Calu3 (cell line): Measurements from ENCODE around the gene RNF31. TPM values are rescaled to one million over a fixed set of nuclear protein-coding genes. Genes with fewer than 3 reads are reported as not detected.
A peak's percentile ranks its signal among the peaks of the same experiment; 100 is the strongest.

Experiments used
- BruUV-seq: library from RNA; stranded (reverse); fragments of 400-500 nt; replicated peaks from 2 replicates; lab custom pipeline; 2021; lab: Mats Ljungman, UMichigan
- CTCF ChIA-PET: fragments of 300-600 bp; sonication (Branson Sonifier 250); formaldehyde crosslinking; loops from one replicate; lab custom pipeline; 2022; ENCODE audit warnings: antibody characterized with exemption; lab: Charles Lee
- DNase-seq: peaks from one replicate; pipeline ENCODE4 v3.0.0; 2022
- H3K27ac Mint-ChIP-seq: one replicate; pipeline ENCODE4 v1.8.0; 2022; ENCODE audit warnings: mixed read lengths; ENCODE audit not compliant: unreplicated experiment
- H3K27me3 Mint-ChIP-seq: one replicate; pipeline ENCODE4 v1.8.0; 2022; ENCODE audit warnings: mixed read lengths; ENCODE audit not compliant: unreplicated experiment
- H3K36me3 Mint-ChIP-seq: one replicate; pipeline ENCODE4 v1.8.0; 2022; ENCODE audit warnings: mild to moderate bottlenecking, moderate library complexity, mixed read lengths; ENCODE audit not compliant: insufficient read depth, unreplicated experiment
- H3K4me1 Mint-ChIP-seq: one replicate; pipeline ENCODE4 v1.8.0; 2022; ENCODE audit warnings: mild to moderate bottlenecking, low read depth, mixed read lengths; ENCODE audit not compliant: unreplicated experiment
- H3K4me3 Mint-ChIP-seq: one replicate; pipeline ENCODE4 v1.8.0; 2022; ENCODE audit warnings: mild to moderate bottlenecking, low read depth, moderate library complexity, mixed read lengths; ENCODE audit not compliant: unreplicated experiment
- H3K9me3 Mint-ChIP-seq: one replicate; pipeline ENCODE4 v1.8.0; 2022; ENCODE audit warnings: low read depth, mixed read lengths; ENCODE audit not compliant: unreplicated experiment
- intact Hi-C: fragments of 100-400 bp; cut with micrococcal nuclease; formaldehyde crosslinking; loops from one replicate; pipeline ENCODE4 v1.10.0; 2022; ENCODE audit not compliant: unreplicated experiment
- total RNA-seq: library from RNA; stranded (reverse); gene quantifications from 2 replicates; pipeline ENCODE4 v1.2.3, GENCODE V29; 2022
- TF ChIP-seq, protein P1 (sequence below): fragments of 200-600 bp; IDR thresholded peaks from one replicate; pipeline ENCODE4 v1.8.0; 2022; ENCODE audit warnings: antibody characterized with exemption; ENCODE audit not compliant: unreplicated experiment

Gene RNF31
- total RNA-seq, 1 experiment from 2014 or later, result 103 TPM

DNA sequence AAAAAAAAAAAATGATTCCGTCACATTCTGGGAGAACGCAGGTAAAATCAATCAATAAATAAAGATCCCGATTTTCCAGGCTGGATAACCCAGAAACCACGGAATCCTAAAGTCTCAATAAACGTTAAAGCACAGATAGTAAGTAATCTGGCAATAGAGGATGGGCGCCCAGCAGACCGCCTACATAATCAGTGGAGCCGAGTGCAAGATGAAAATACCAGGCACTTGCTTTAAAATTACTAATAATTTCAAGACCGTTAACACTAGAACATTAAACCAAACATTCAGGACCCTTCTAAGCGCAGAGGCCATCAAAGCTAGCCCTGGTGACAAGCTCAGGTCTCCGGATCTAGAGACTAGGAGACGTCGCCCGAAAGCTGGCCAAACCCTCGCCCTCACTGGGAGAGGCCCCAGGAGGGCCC, 33.9 kb upstream of the RNF31 start:
- H3K36me3 Mint-ChIP-seq, result peaks cover 34% of the 10 kb centered on the region
- CTCF ChIA-PET, result interaction anchor here (1.5 to 3.2 kb wide), 5 partner anchors 19 to 48 kb away, joined by 4 to 23 read pairs (median 14); partner anchors contain the start of genes IRF9, PCK2, PSME1 and PSME2
- peak overlapping the region; percentile 82 for H3K4me3 Mint-ChIP-seq
- intact Hi-C loops, result no loop called here
- no peaks in the 10 kb centered on the region for H3K27me3 Mint-ChIP-seq
- TF ChIP-seq, protein P1, sequence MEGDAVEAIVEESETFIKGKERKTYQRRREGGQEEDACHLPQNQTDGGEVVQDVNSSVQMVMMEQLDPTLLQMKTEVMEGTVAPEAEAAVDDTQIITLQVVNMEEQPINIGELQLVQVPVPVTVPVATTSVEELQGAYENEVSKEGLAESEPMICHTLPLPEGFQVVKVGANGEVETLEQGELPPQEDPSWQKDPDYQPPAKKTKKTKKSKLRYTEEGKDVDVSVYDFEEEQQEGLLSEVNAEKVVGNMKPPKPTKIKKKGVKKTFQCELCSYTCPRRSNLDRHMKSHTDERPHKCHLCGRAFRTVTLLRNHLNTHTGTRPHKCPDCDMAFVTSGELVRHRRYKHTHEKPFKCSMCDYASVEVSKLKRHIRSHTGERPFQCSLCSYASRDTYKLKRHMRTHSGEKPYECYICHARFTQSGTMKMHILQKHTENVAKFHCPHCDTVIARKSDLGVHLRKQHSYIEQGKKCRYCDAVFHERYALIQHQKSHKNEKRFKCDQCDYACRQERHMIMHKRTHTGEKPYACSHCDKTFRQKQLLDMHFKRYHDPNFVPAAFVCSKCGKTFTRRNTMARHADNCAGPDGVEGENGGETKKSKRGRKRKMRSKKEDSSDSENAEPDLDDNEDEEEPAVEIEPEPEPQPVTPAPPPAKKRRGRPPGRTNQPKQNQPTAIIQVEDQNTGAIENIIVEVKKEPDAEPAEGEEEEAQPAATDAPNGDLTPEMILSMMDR, result no peak
- no peaks in the 10 kb centered on the region for H3K9me3 Mint-ChIP-seq
- H3K4me1 Mint-ChIP-seq, result peaks cover 24% of the 10 kb centered on the region
- BruUV-seq, result TSS peak; percentile 63
- H3K27ac Mint-ChIP-seq, result peak overlapping the region; percentile 98
- no peak for DNase-seq

DNA sequence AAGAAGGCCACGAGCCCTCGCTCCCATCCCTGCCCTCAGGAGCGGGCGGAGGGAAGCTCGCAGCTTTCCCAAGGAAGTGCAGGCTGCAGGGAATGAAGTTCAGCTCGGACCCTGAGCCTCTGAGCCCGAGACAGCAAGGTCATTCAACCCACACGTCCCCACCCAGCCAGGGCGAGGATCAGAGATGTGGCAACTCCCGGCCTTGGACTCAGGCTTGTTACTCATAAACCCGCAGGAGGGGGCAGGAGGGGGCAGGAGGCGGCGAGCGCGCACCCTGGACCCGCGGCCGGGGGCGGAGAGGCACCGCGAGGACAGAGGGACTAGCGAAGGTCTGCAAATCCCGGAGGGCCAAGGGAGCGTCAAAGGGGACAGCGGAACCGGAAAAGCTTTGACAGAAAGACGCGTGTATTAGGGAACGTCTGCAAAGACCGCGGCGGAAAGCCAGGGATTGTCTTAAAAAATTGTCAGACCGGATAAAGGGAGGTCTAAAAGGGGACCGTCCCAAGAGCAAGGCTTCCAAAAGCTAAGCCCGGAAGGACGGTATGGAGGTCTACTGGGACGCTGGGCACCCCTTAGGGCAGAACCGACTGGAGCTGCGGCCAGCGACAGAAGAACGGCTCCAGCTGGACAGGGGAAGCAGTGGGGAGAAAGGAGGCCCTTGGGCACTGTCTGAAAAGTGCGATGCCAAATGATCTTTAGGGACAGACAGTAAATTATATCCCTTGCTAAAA, 33.3 kb upstream of the RNF31 start:
- peak; percentile 85 for DNase-seq
- TF ChIP-seq, protein P1, result no peak
- H3K4me3 Mint-ChIP-seq, result peak overlapping the region; percentile 82
- H3K27ac Mint-ChIP-seq, result peak overlapping the region; percentile 98
- intact Hi-C loops, result loop anchor here (2.0 kb wide), 2 partner anchors 27 to 47 kb away; partner anchors contain the start of genes EMC9 and IRF9
- peaks cover 20% of the 10 kb centered on the region for H3K4me1 Mint-ChIP-seq
- no peaks in the 10 kb centered on the region for H3K9me3 Mint-ChIP-seq
- no peaks in the 10 kb centered on the region for H3K27me3 Mint-ChIP-seq
- CTCF ChIA-PET, result interaction anchor here (0.6 to 3.2 kb wide), 9 partner anchors 20 to 130 kb away, joined by 3 to 23 read pairs (median 8); partner anchors contain the start of genes IRF9, PCK2, PSME1 and PSME2
- peaks cover 39% of the 10 kb centered on the region for H3K36me3 Mint-ChIP-seq
- BruUV-seq, result no TSS peak

DNA sequence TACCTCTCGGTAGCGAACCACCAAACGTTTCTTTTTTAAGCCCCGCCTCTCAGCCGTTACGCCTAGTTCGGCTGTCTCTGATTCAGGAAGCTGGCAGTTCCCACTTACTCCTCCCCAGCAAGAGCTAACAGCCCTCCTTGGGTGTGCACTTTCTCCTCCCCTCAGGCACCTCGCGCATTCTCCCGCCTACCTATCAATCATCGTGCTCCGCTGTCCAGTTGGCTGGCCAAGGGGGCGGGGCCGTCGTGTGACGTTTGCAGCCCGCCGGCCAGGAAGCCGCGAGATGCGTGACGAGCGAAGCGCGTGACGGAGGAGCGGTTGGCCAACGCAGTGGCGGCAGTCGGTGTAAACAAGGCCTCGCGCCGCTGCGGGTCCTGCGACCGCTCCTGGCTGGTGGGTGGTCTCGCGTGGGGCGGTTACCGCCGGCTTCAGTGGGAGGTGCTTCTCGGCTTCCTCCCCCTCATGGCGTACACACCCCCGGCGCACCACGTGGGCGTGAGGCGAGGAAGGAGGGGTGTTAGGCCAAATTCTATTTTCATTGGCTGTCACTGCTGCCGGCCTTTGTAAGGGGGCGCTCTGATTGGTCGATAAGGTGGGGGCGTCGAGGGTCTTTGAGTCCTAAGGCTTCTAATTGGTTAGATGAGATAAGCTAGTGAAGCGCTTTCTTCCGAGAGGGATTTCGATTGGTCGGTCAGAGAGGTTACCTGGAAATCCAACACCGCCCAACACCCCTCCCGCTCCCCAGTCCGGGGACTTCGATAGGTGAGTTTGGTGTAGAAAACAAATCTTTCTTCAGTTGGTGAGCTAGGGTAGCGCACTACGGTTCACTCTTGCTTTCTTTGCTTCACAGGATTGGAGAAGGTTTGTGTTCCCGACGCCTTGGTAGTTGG, 32.5 kb upstream of the RNF31 start, which contains the start of the genes DCAF11 and NRL:
DCAF11 (plus strand) TSS at position 246 of the 890 bp plus-strand sequence. CDS start 818 bp downstream, outside the sequence.
NRL (minus strand) TSS at position 418 of the 890 bp plus-strand sequence. CDS start 32,101 bp downstream, outside the sequence.
- Mint-ChIP-seq H3K4me1 (peaks cover 19% of the 10 kb centered on the region), H3K36me3 (peaks cover 47% of the 10 kb centered on the region), H3K27ac (peak within 1 kb of the TSS; percentile 98), H3K9me3 (no peaks in the 10 kb centered on the region), H3K4me3 (peak within 1 kb of the TSS; percentile 82), H3K27me3 (no peaks in the 10 kb centered on the region)
- CTCF ChIA-PET, result interaction anchor here (0.9 to 3.2 kb wide), 9 partner anchors 21 to 56 kb away, joined by 3 to 23 read pairs (median 8); partner anchors contain the start of genes EMC9, IRF9, PCK2 and PSME1
- intact Hi-C loops, result loop anchor here (2.0 kb wide), 2 partner anchors 26 to 46 kb away; partner anchors contain the start of genes EMC9 and IRF9
- TF ChIP-seq, protein P1, result no peak
- peak; percentile 98 for DNase-seq
- no TSS peak for BruUV-seq
